Keratinocyte (primary cell): Measurements from ENCODE around the gene FANK1. TPM values are rescaled to one million over a fixed set of nuclear protein-coding genes. Genes with fewer than 3 reads are reported as not detected.

Experiments
- DNase-seq: peaks from one replicate; pipeline ENCODE4 v3.0.0-alpha.2; 2011; ENCODE audit warnings: low read depth, missing footprints, low spot score
- FAIRE-seq: peaks from 2 replicates; lab custom pipeline; 2011; peaks lifted over from hg19 to GRCh38; lab: Jason Lieb, UNC
- H2AFZ ChIP-seq: 2 replicates; pipeline ENCODE4 v1.6.0; 2012; ENCODE audit warnings: low read length, control low read depth, inconsistent platforms; ENCODE audit not compliant: control insufficient read depth
- H3K27ac ChIP-seq: 2 replicates; pipeline ENCODE4 v1.5.1; 2011; ENCODE audit warnings: low read length; ENCODE audit not compliant: control insufficient read depth, insufficient read depth
- H3K27me3 ChIP-seq: 3 replicates; pipeline ENCODE4 v1.6.0; 2011; ENCODE audit warnings: low read length; ENCODE audit not compliant: control insufficient read depth, insufficient read depth; ENCODE audit errors: extremely low read depth
- H3K36me3 ChIP-seq, 2 experiments: 2 replicates in 1 of 2; 3 replicates in 1 of 2; pipeline ENCODE4 v1.5.1; 2011; ENCODE audit warnings: low read length in 2 of 2, mild to moderate bottlenecking in 1 of 2; ENCODE audit not compliant: control insufficient read depth in 2 of 2, insufficient read depth in 2 of 2; ENCODE audit errors: extremely low read depth in 1 of 2
- H3K4me1 ChIP-seq: 3 replicates; pipeline ENCODE4 v1.5.1; 2011; ENCODE audit warnings: low read length; ENCODE audit not compliant: control insufficient read depth, insufficient read depth; ENCODE audit errors: extremely low read depth
- H3K4me2 ChIP-seq: 3 replicates; pipeline ENCODE4 v1.6.0; 2011; ENCODE audit warnings: low read depth, low read length; ENCODE audit not compliant: control insufficient read depth, insufficient read depth; ENCODE audit errors: extremely low read depth
- H3K4me3 ChIP-seq, 3 experiments: fragments of 200-600 bp in 1 of 3; sonication (generic) in 1 of 3; 2 replicates in 2 of 3; 3 replicates in 1 of 3; pipeline ENCODE4 v1.5.1; 2011 to 2016; ENCODE audit warnings: low read length in 3 of 3, mild to moderate bottlenecking in 3 of 3, control low read depth in 2 of 3, inconsistent platforms in 1 of 3, low read depth in 1 of 3, mixed read lengths in 1 of 3, mixed run types in 1 of 3, moderate library complexity in 1 of 3; ENCODE audit not compliant: control insufficient read depth in 2 of 3, insufficient read depth in 2 of 3; ENCODE audit errors: extremely low read depth in 1 of 3
- H3K79me2 ChIP-seq: 2 replicates; pipeline ENCODE4 v1.6.0; 2012; ENCODE audit warnings: low read length; ENCODE audit not compliant: control insufficient read depth, insufficient read depth
- H3K9ac ChIP-seq: 3 replicates; pipeline ENCODE4 v1.6.0; 2011; ENCODE audit warnings: low read length; ENCODE audit not compliant: control insufficient read depth, insufficient read depth; ENCODE audit errors: extremely low read depth
- H3K9me1 ChIP-seq: 3 replicates; pipeline ENCODE4 v1.6.0; 2011; ENCODE audit warnings: low read length; ENCODE audit not compliant: control insufficient read depth, insufficient read depth; ENCODE audit errors: extremely low read depth
- H3K9me3 ChIP-seq: 2 replicates; pipeline ENCODE4 v1.5.1; 2012; ENCODE audit warnings: low read depth, low read length; ENCODE audit not compliant: control insufficient read depth
- H4K20me1 ChIP-seq: 3 replicates; pipeline ENCODE4 v1.6.0; 2011; ENCODE audit warnings: low read length; ENCODE audit not compliant: control insufficient read depth, insufficient read depth; ENCODE audit errors: extremely low read depth
- CTCF ChIP-seq, 3 experiments: IDR thresholded peaks in 1 of 3; conservative IDR thresholded peaks in 1 of 3; optimal IDR thresholded peaks in 1 of 3; 2 replicates in 2 of 3; 3 replicates in 1 of 3; pipeline versions ENCODE3 to v1.5.1; 2011; ENCODE audit warnings: low read length in 3 of 3, mild to moderate bottlenecking in 3 of 3, moderate library complexity in 2 of 3, control low read depth in 1 of 3, inconsistent platforms in 1 of 3; ENCODE audit not compliant: insufficient read depth in 2 of 3; ENCODE audit errors: extremely low read depth in 1 of 3
- EZH2 ChIP-seq: IDR thresholded peaks from one replicate; pipeline ENCODE4 v1.6.1; 2012; ENCODE audit warnings: inconsistent platforms, mild to moderate bottlenecking, low read length, moderate library complexity
- dilution Hi-C: fragments of 300-500 bp; cut with MboI; formaldehyde crosslinking; loops from one replicate; pipeline ENCODE4 v1.7.0; 2020; ENCODE audit warnings: low sequenced_read_pairs; ENCODE audit not compliant: extremely low pct_ligation_motif_present
- polyA plus RNA-seq, 5 experiments: library from polyadenylated mRNA; depleted of rRNA in 3 of 5; stranded (reverse) in 3 of 5; stranded (forward) in 1 of 5; unstranded in 1 of 5; fragments of >200 nt; gene quantifications; 1 replicate in 1 of 5; 2 replicates in 3 of 5; 3 replicates in 1 of 5; pipeline versions ENCODE4 v1.2.1 to v1.2.3, GENCODE V29; 2011 to 2012; ENCODE audit warnings: missing spikeins in 2 of 5, low read depth in 1 of 5, low replicate concordance in 1 of 5

FANK1 gene
- polyA plus RNA-seq, 1 donor (not counting 4 experiments of a cell fraction or from before 2014, with no cell fraction given) = 13.4 TPM

GRCh38 chr10:125933693-125934092, 37.3 kb downstream of the FANK1 start:
- Histone ChIP-seq H3K9me1 (no peaks in the 10 kb centered on the region), H3K4me2 (no peak overlapping the region), H4K20me1 (no peaks in the 10 kb centered on the region), H3K27me3 (no peaks in the 10 kb centered on the region), H3K36me3 (no peaks in the 10 kb centered on the region), H3K4me3 (no peak overlapping the region), H3K9ac (no peak overlapping the region), H3K4me1 (peaks cover 3% of the 10 kb centered on the region), H3K79me2 (no peaks in the 10 kb centered on the region), H2AFZ (no peak overlapping the region), H3K27ac (no peak overlapping the region), H3K9me3 (no peaks in the 10 kb centered on the region)
- dilution Hi-C loops = no loop called here
- DNase-seq = no peak
- no peak for FAIRE-seq
- no peak for TF ChIP-seq CTCF (optimal IDR thresholded peaks at IDR 0.05 in 1 of 3, IDR thresholded peaks at IDR 0.05 in 1 of 3, conservative IDR thresholded peaks at IDR 0.05 in 1 of 3; ENCODE audit: extremely low read depth in 1 of 3, insufficient read depth in 2 of 3, low read length in 3 of 3)
- no peak for TF ChIP-seq EZH2

GRCh38 chr10:125936331-125936730, 40.0 kb downstream of the FANK1 start:
- no peak for FAIRE-seq
- DNase-seq = no peak
- dilution Hi-C loops = no loop called here

More at GRCh38 chr10:125936331-125936730, 40.0 kb downstream of the FANK1 start:
- H3K4me1 ChIP-seq = peaks cover 3% of the 10 kb centered on the region
- no peak overlapping the region for H3K4me3 ChIP-seq
- no peak overlapping the region for H3K9ac ChIP-seq
- H3K9me3 ChIP-seq = no peaks in the 10 kb centered on the region
- no peaks in the 10 kb centered on the region for H3K79me2 ChIP-seq
- no peak overlapping the region for H3K27ac ChIP-seq
- no peaks in the 10 kb centered on the region for H3K9me1 ChIP-seq
- no peak overlapping the region for H3K4me2 ChIP-seq
- H3K27me3 ChIP-seq = no peaks in the 10 kb centered on the region
- TF ChIP-seq EZH2 (no peak), CTCF (optimal IDR thresholded peaks at IDR 0.05 in 1 of 3, IDR thresholded peaks at IDR 0.05 in 1 of 3, conservative IDR thresholded peaks at IDR 0.05 in 1 of 3; ENCODE audit: extremely low read depth in 1 of 3, insufficient read depth in 2 of 3, low read length in 3 of 3) (no peak)
- no peak overlapping the region for H2AFZ ChIP-seq
- no peaks in the 10 kb centered on the region for H4K20me1 ChIP-seq
- no peaks in the 10 kb centered on the region for H3K36me3 ChIP-seq
